DOHH2 (cell line): ENCODE results near the gene PKP4.

ENCODE experiments used
- CTCF ChIP-seq: fragments of 200-600 bp; sonication (generic); IDR thresholded peaks from one replicate; pipeline ENCODE4 v1.5.1; 2014; ENCODE audit warnings: antibody characterized with exemption, mild to moderate bottlenecking, low read depth, low read length; ENCODE audit not compliant: poor library complexity, severe bottlenecking
- EZH2phosphoT487 ChIP-seq: fragments of 200-600 bp; sonication (generic); IDR thresholded peaks from 2 replicates; pipeline ENCODE4 v1.6.1; 2017; ENCODE audit warnings: borderline replicate concordance, mild to moderate bottlenecking, antibody characterized with exemption, low read length, moderate library complexity, mixed read lengths

- TF ChIP-seq CTCF (no peak), EZH2phosphoT487 (no peak)
These were observed 74.1 kb downstream of the PKP4 start for GRCh38 chr2:158530829-158531228.
